ENCODE data around the gene TADA2A. TPM values are rescaled to one million over a fixed set of nuclear protein-coding genes. Genes with fewer than 3 reads are reported as not detected.
"Not testable (repeated sequence)": the region's sequence is repeated elsewhere in the genome, so short reads cannot be mapped to it uniquely, and the experiment has no call there.

Gene TADA2A
- polyA plus RNA-seq, 12 donors = 17.0 to 30.6 (median 21.1) TPM; not detected in 1

- DNase-seq = no peak
These were observed 84.2 kb downstream of the TADA2A start for GRCh38 chr17:37490638-37491614.

- DNase-seq = no peak
These were observed 85.5 kb downstream of the TADA2A start for GRCh38 chr17:37492167-37492566.

- DNase-seq = no peak
These were observed 86.8 kb downstream of the TADA2A start for GRCh38 chr17:37493249-37494027.

GRCh38 chr17:37494401-37494831 is 87.7 kb downstream of the TADA2A start:
- DNase-seq = no peak

GRCh38 chr17:37494971-37495370 is 88.3 kb downstream of the TADA2A start:
- no peak for DNase-seq

GRCh38 chr17:37500378-37500777 is 93.7 kb downstream of the TADA2A start:
- DNase-seq = no peak

- no peak for DNase-seq
These were observed 95.6 kb downstream of the TADA2A start for GRCh38 chr17:37502009-37502936.

- no peak for DNase-seq
These were observed 96.5 kb downstream of the TADA2A start for GRCh38 chr17:37503148-37503547.

GRCh38 chr17:37505333-37505732 is 98.6 kb downstream of the TADA2A start:
- DNase-seq = no peak

- DNase-seq = no peak
These were observed 100.0 kb downstream of the TADA2A start for GRCh38 chr17:37506678-37507077.

GRCh38 chr17:37507111-37507510 is 100.4 kb downstream of the TADA2A start:
- no peak for DNase-seq

- no peak for DNase-seq
These were observed 103.4 kb downstream of the TADA2A start for GRCh38 chr17:37510056-37510455.

- not testable (repeated sequence) for DNase-seq
These were observed 105.0 kb downstream of the TADA2A start for GRCh38 chr17:37511642-37512041.

- no peak for DNase-seq
These were observed 105.9 kb downstream of the TADA2A start for GRCh38 chr17:37512442-37513068.

- DNase-seq = no peak
These were observed 107.0 kb downstream of the TADA2A start for GRCh38 chr17:37513711-37514110.

GRCh38 chr17:37516127-37516571 is 109.5 kb downstream of the TADA2A start:
- no peak for DNase-seq

GRCh38 chr17:37517881-37518280 is 111.2 kb downstream of the TADA2A start:
- DNase-seq = no peak

GRCh38 chr17:37518826-37519225 is 112.1 kb downstream of the TADA2A start:
- DNase-seq = no peak

GRCh38 chr17:37519251-37519985 is 112.7 kb downstream of the TADA2A start:
- DNase-seq = no peak

- no peak for DNase-seq
These were observed 113.5 kb downstream of the TADA2A start for GRCh38 chr17:37520174-37520573.

Data from muscle of arm (tissue), 12 donors.